Keratinocyte (primary cell): Measurements from ENCODE around the gene FEN1.

Experiments
- EZH2 ChIP-seq: IDR thresholded peaks from one replicate; pipeline ENCODE4 v1.6.1; 2012; ENCODE audit warnings: inconsistent platforms, mild to moderate bottlenecking, low read length, moderate library complexity
- TF ChIP-seq, protein P1 (sequence below), 3 experiments: IDR thresholded peaks in 1 of 3; conservative IDR thresholded peaks in 1 of 3; optimal IDR thresholded peaks in 1 of 3; 2 replicates in 2 of 3; 3 replicates in 1 of 3; pipeline versions ENCODE3 to v1.5.1; 2011; ENCODE audit warnings: low read length in 3 of 3, mild to moderate bottlenecking in 3 of 3, moderate library complexity in 2 of 3, control low read depth in 1 of 3, inconsistent platforms in 1 of 3; ENCODE audit not compliant: insufficient read depth in 2 of 3; ENCODE audit errors: extremely low read depth in 1 of 3

DNA sequence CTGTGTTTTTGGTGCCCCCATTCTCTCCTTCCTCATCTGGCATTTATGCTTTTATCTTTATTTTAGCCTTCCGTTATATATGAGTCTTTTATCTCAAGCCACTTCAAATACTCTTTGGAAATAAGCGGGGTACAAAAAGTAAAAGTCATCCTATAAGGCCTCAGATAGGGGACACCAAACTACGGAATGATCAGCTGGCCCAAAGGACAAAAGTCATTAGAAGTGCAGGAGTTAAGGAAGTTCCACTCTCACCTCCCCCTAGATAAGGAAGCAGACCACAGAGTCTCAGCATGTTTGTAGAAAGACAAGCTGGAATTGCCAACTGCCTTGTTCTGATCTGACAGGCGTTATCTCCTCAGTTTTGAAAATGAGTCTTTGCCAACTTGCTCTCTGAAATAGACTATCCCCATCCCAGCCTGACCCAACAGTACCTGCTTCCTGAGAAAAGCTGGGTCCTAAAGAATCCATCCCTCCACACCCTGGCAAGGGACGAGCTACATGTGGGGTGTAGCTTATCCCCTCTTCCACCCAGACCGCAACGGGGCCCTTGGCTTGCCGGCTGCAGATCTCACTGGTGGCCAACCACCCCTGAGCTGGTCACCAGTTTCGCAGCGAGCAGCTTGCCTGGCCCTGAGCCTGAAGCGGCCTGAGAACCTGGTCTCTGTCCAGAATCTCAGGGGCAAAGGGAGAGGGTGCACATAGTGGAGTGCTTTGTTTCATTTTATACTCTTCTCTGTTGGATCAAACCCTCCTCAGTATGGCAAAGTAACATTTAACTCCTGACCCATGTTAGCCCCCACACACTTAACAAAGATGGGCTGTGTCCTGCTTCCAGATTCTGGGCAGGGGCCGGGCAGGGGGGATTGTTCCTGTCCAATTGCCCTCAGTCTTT, 49.2 kb downstream of the FEN1 start:
- TF ChIP-seq, protein P1, sequence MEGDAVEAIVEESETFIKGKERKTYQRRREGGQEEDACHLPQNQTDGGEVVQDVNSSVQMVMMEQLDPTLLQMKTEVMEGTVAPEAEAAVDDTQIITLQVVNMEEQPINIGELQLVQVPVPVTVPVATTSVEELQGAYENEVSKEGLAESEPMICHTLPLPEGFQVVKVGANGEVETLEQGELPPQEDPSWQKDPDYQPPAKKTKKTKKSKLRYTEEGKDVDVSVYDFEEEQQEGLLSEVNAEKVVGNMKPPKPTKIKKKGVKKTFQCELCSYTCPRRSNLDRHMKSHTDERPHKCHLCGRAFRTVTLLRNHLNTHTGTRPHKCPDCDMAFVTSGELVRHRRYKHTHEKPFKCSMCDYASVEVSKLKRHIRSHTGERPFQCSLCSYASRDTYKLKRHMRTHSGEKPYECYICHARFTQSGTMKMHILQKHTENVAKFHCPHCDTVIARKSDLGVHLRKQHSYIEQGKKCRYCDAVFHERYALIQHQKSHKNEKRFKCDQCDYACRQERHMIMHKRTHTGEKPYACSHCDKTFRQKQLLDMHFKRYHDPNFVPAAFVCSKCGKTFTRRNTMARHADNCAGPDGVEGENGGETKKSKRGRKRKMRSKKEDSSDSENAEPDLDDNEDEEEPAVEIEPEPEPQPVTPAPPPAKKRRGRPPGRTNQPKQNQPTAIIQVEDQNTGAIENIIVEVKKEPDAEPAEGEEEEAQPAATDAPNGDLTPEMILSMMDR (optimal IDR thresholded peaks at IDR 0.05 in 1 of 3, IDR thresholded peaks at IDR 0.05 in 1 of 3, conservative IDR thresholded peaks at IDR 0.05 in 1 of 3; ENCODE audit: extremely low read depth in 1 of 3, insufficient read depth in 2 of 3, low read length in 3 of 3): no peak
- TF ChIP-seq EZH2: no peak
